Measurements from ENCODE around the gene CAV1.

GRCh38 chr7:116524221-116524608, 621 bp upstream of the CAV1 start:
- TF ChIP-seq CTCF (conservative IDR thresholded peaks at IDR 0.05; ENCODE audit: low read depth, low read length) (no peak), MAFK (IDR thresholded peaks at IDR 0.05; ENCODE audit: low read depth, low read length) (no peak), USF2 (IDR thresholded peaks at IDR 0.05; ENCODE audit: low read depth, low read length) (no peak), ELK1 (IDR thresholded peaks at IDR 0.05; ENCODE audit: borderline replicate concordance, low read depth, low read length) (no peak), POLR2A (IDR thresholded peaks at IDR 0.05; ENCODE audit: low read depth, low read length) (no peak), MAZ (IDR thresholded peaks at IDR 0.05; ENCODE audit: borderline replicate concordance, low read depth, low read length) (no peak), BHLHE40 (IDR thresholded peaks at IDR 0.05; ENCODE audit: low read depth, low read length) (no peak), MXI1 (IDR thresholded peaks at IDR 0.05; ENCODE audit: borderline replicate concordance, low read depth, low read length) (no peak), RAD21 (IDR thresholded peaks at IDR 0.05; ENCODE audit: low read length) (no peak), SMC3 (IDR thresholded peaks at IDR 0.05; ENCODE audit: low read depth, low read length) (no peak), FOS (IDR thresholded peaks at IDR 0.05; ENCODE audit: low read depth, low read length) (no peak)
